Stimulated activated effector memory CD8-positive, alpha-beta T cell treated with anti-CD3 and anti-CD28 coated beads, Interleukin-12 subunit alpha, Interleukin-12 subunit beta, amount 100 ng/mL, for 72 hours (primary cell): ENCODE data around the gene CACNA1A.

Source experiments
- ATAC-seq: fragments of 150-1000 bp; cut with Tn5 transposase; 2 replicates; pipeline ENCODE4 v1.10.0; 2021
- DNase-seq, 2 donors: peaks; one replicate each; pipeline ENCODE4 v3.0.0; 2021 to 2022; ENCODE audit warnings: low spot score in 2 of 2
- H3K27ac Mint-ChIP-seq: one replicate; pipeline ENCODE4 v1.8.0; 2022; ENCODE audit warnings: mild to moderate bottlenecking, mixed read lengths
- H3K36me3 Mint-ChIP-seq: one replicate; pipeline ENCODE4 v1.8.0; 2022; ENCODE audit warnings: mild to moderate bottlenecking, mixed read lengths
- H3K4me1 Mint-ChIP-seq: one replicate; pipeline ENCODE4 v1.8.0; 2022; ENCODE audit warnings: mixed read lengths
- H3K4me3 Mint-ChIP-seq: one replicate; pipeline ENCODE4 v1.8.0; 2022; ENCODE audit warnings: mild to moderate bottlenecking, mixed read lengths
- H3K9me3 Mint-ChIP-seq: one replicate; pipeline ENCODE4 v1.8.0; 2022; ENCODE audit warnings: mixed read lengths

Gene CACNA1A

GRCh38 chr19:13299838-13300237 is 206.4 kb downstream of the CACNA1A start:
- no peaks in the 10 kb centered on the region for H3K9me3 Mint-ChIP-seq
- no peak for ATAC-seq
- peaks cover 6% of the 10 kb centered on the region for H3K36me3 Mint-ChIP-seq
- H3K27ac Mint-ChIP-seq, result no peak overlapping the region
- no peak overlapping the region for H3K4me3 Mint-ChIP-seq
- peaks cover 7% of the 10 kb centered on the region for H3K4me1 Mint-ChIP-seq
- no peak for DNase-seq

GRCh38 chr19:13298565-13299481 is 207.5 kb downstream of the CACNA1A start:
- no peak overlapping the region for H3K4me3 Mint-ChIP-seq
- ATAC-seq, result no peak
- no peak for DNase-seq
- no peaks in the 10 kb centered on the region for H3K9me3 Mint-ChIP-seq
- peaks cover 6% of the 10 kb centered on the region for H3K36me3 Mint-ChIP-seq
- H3K27ac Mint-ChIP-seq, result no peak overlapping the region
- H3K4me1 Mint-ChIP-seq, result peaks cover 7% of the 10 kb centered on the region

DNA sequence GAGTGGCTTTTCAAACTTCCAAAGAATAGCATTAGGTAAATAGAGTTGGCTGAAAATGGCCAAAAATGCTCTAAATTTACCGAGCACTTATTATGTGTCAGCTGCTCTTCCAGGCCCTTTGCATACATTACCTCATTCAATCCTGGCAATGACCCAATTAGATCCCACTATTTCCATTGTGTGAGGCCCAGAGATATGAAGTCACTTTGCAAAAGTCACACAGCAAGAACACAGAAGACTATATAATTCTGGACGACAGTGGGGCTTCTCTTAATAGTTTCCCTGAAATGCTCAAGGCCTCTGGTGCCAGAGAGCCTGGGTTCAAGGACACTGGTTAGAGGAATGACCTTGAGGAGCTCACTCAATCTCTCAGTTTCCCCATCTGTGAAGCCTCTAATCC is 209.3 kb downstream of the CACNA1A start:
- Mint-ChIP-seq H3K4me3 (no peak overlapping the region), H3K36me3 (peaks cover 6% of the 10 kb centered on the region), H3K4me1 (peaks cover 7% of the 10 kb centered on the region), H3K9me3 (no peaks in the 10 kb centered on the region), H3K27ac (no peak overlapping the region)
- DNase-seq, result no peak
- ATAC-seq, result no peak

- no peak for DNase-seq
- no peak overlapping the region for H3K27ac Mint-ChIP-seq
- H3K4me1 Mint-ChIP-seq, result peaks cover 7% of the 10 kb centered on the region
- H3K36me3 Mint-ChIP-seq, result no peaks in the 10 kb centered on the region
- H3K4me3 Mint-ChIP-seq, result no peak overlapping the region
- no peak for ATAC-seq
- H3K9me3 Mint-ChIP-seq, result no peaks in the 10 kb centered on the region
Measured at GRCh38 chr19:13294812-13295567, 211.3 kb downstream of the CACNA1A start.

- H3K4me1 Mint-ChIP-seq, result no peaks in the 10 kb centered on the region
- H3K36me3 Mint-ChIP-seq, result no peaks in the 10 kb centered on the region
Measured at GRCh38 chr19:13291913-13292312, 214.4 kb downstream of the CACNA1A start.

GRCh38 chr19:13290741-13291140 is 215.5 kb downstream of the CACNA1A start:
- no peak overlapping the region for H3K4me3 Mint-ChIP-seq
- no peak for ATAC-seq
- H3K4me1 Mint-ChIP-seq, result no peaks in the 10 kb centered on the region
- H3K9me3 Mint-ChIP-seq, result no peaks in the 10 kb centered on the region
- DNase-seq, result no peak
- H3K36me3 Mint-ChIP-seq, result no peaks in the 10 kb centered on the region
- H3K27ac Mint-ChIP-seq, result no peak overlapping the region

More at GRCh38 chr19:13291913-13292312, 214.4 kb downstream of the CACNA1A start:
- ATAC-seq, result no peak
- no peak overlapping the region for H3K4me3 Mint-ChIP-seq
- no peak overlapping the region for H3K27ac Mint-ChIP-seq
- H3K9me3 Mint-ChIP-seq, result no peaks in the 10 kb centered on the region
- DNase-seq, result no peak

GRCh38 chr19:13289295-13289694 is 217.0 kb downstream of the CACNA1A start:
- Mint-ChIP-seq H3K4me3 (no peak overlapping the region), H3K36me3 (no peaks in the 10 kb centered on the region), H3K9me3 (no peaks in the 10 kb centered on the region), H3K4me1 (no peaks in the 10 kb centered on the region), H3K27ac (no peak overlapping the region)
- DNase-seq (no peak), ATAC-seq (no peak)

GRCh38 chr19:13286195-13286985 is 219.9 kb downstream of the CACNA1A start:
- no peaks in the 10 kb centered on the region for H3K9me3 Mint-ChIP-seq
- no peak overlapping the region for H3K4me3 Mint-ChIP-seq
- H3K4me1 Mint-ChIP-seq, result no peaks in the 10 kb centered on the region
- no peaks in the 10 kb centered on the region for H3K36me3 Mint-ChIP-seq
- DNase-seq, result no peak
- ATAC-seq, result no peak
- no peak overlapping the region for H3K27ac Mint-ChIP-seq

- no peak for ATAC-seq
- no peak overlapping the region for H3K27ac Mint-ChIP-seq
- DNase-seq, result no peak
Measured at GRCh38 chr19:13284929-13285928, 221.1 kb downstream of the CACNA1A start.

GRCh38 chr19:13283871-13284270 is 222.4 kb downstream of the CACNA1A start:
- ATAC-seq (no peak), DNase-seq (no peak)
- Mint-ChIP-seq H3K36me3 (no peaks in the 10 kb centered on the region), H3K27ac (no peak overlapping the region), H3K4me1 (no peaks in the 10 kb centered on the region), H3K4me3 (no peak overlapping the region), H3K9me3 (no peaks in the 10 kb centered on the region)

More at GRCh38 chr19:13284929-13285928, 221.1 kb downstream of the CACNA1A start:
- Mint-ChIP-seq H3K4me1 (no peaks in the 10 kb centered on the region), H3K9me3 (no peaks in the 10 kb centered on the region), H3K36me3 (no peaks in the 10 kb centered on the region), H3K4me3 (no peak overlapping the region)

GRCh38 chr19:13282486-13283065 is 223.7 kb downstream of the CACNA1A start:
- no peak overlapping the region for H3K4me3 Mint-ChIP-seq
- H3K36me3 Mint-ChIP-seq, result peaks cover 6% of the 10 kb centered on the region
- H3K4me1 Mint-ChIP-seq, result peaks cover 11% of the 10 kb centered on the region
- DNase-seq (no peak), ATAC-seq (no peak)
- H3K9me3 Mint-ChIP-seq, result no peaks in the 10 kb centered on the region
- H3K27ac Mint-ChIP-seq, result no peak overlapping the region

DNA sequence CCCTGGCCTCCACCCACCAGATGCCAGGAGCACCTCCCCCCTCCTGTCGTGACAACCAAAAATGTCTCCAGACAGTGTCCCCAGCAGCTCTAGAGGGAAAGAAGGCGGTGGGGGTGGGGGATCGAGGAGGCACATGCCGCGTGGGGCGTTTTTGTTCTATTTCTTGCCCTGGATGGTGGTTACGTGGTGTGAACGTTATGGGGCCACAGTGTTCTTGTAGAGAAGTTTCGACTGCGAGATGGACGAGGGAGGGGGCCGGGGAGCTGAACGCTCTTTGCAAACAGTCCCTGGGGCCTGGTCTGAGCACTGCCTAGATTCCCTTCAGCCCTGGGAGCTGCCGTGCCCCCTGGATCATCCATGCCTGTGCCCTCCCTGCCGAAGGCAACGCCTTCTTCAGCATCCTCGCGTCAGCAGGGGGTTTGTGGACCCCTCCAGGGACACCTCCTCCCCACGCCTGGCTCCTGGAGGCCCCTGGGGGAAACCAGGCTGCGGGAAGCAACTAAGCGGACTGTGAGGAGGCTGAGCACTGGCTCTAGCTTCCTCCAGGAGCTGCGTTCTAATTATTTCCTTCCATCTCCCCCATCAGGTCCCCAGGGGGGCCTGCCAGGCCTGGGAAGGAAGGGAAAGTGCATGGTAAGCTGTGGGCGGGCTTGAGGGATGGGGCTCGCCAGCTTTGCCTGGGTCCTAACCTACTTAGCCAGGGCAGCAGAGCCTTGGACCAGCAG is 224.6 kb downstream of the CACNA1A start:
- Mint-ChIP-seq H3K9me3 (no peaks in the 10 kb centered on the region), H3K27ac (no peak overlapping the region), H3K4me3 (no peak overlapping the region), H3K4me1 (peaks cover 15% of the 10 kb centered on the region), H3K36me3 (peaks cover 6% of the 10 kb centered on the region)
- ATAC-seq, result no peak
- no peak for DNase-seq

- peak overlapping the region; percentile 45 for H3K4me3 Mint-ChIP-seq
- ATAC-seq, result peak; percentile 93
Measured at GRCh38 chr19:13277104-13277809, 229.0 kb downstream of the CACNA1A start.

More at GRCh38 chr19:13277104-13277809, 229.0 kb downstream of the CACNA1A start:
- Mint-ChIP-seq H3K36me3 (peaks cover 6% of the 10 kb centered on the region), H3K27ac (peak overlapping the region; percentile 84), H3K9me3 (no peaks in the 10 kb centered on the region), H3K4me1 (peaks cover 22% of the 10 kb centered on the region)
- peak; percentile 71 to 86 for DNase-seq
